OCI-LY7 (cell line): ENCODE data around the gene DAPK1. TPM values are rescaled to one million over a fixed set of nuclear protein-coding genes. Genes with fewer than 3 reads are reported as not detected.

Experiments
- BruUV-seq: library from RNA; stranded (reverse); fragments of 400-500 nt; replicated peaks from 2 replicates; lab custom pipeline; 2021; lab: Mats Ljungman, UMichigan
- CTCF ChIA-PET: fragments of 300-600 bp; sonication (Branson Sonifier 250); formaldehyde crosslinking; loops from one replicate; lab custom pipeline; 2022; ENCODE audit warnings: antibody characterized with exemption; ENCODE audit not compliant: unreplicated experiment; lab: Charles Lee
- POLR2A ChIA-PET: fragments of 300-600 bp; sonication (Branson Sonifier 250); formaldehyde crosslinking; loops from one replicate; lab custom pipeline; 2022; ENCODE audit warnings: antibody characterized with exemption; lab: Charles Lee
- DNase-seq: peaks from one replicate; pipeline ENCODE4 v3.0.0-alpha.2; 2015; ENCODE audit warnings: low spot score
- H2AFZ ChIP-seq: fragments of 200-600 bp; sonication (generic), shearing (Covaris generic); 2 replicates; pipeline ENCODE4 v1.6.1; 2014; ENCODE audit warnings: mild to moderate bottlenecking, antibody characterized with exemption, low read length, moderate library complexity
- H3K27ac ChIP-seq: fragments of 200-600 bp; sonication (generic); 2 replicates; pipeline ENCODE4 v1.5.1; 2014; ENCODE audit warnings: mixed run types, low read depth, mild to moderate bottlenecking, moderate library complexity, low read length, inconsistent platforms; ENCODE audit not compliant: poor library complexity, severe bottlenecking
- H3K36me3 ChIP-seq: fragments of 200-600 bp; sonication (generic); 2 replicates; pipeline ENCODE4 v1.6.1; 2014; ENCODE audit warnings: mild to moderate bottlenecking, antibody characterized with exemption, low read length, moderate library complexity, mixed read lengths; ENCODE audit not compliant: insufficient read depth
- H3K4me1 ChIP-seq: fragments of 200-600 bp; sonication (generic); 2 replicates; pipeline ENCODE4 v1.5.1; 2014; ENCODE audit warnings: mild to moderate bottlenecking, low read length; ENCODE audit not compliant: insufficient read depth, poor library complexity, severe bottlenecking
- H3K4me2 ChIP-seq: fragments of 200-600 bp; sonication (generic); 2 replicates; pipeline ENCODE4 v1.6.1; 2014; ENCODE audit warnings: mild to moderate bottlenecking, low read length
- H3K4me3 ChIP-seq: fragments of 200-600 bp; sonication (generic); 2 replicates; pipeline ENCODE4 v1.5.1; 2014; ENCODE audit warnings: mild to moderate bottlenecking, low read depth, low read length; ENCODE audit not compliant: poor library complexity, severe bottlenecking
- H3K79me2 ChIP-seq: fragments of 200-600 bp; sonication (generic); 2 replicates; pipeline ENCODE4 v1.6.1; 2016; ENCODE audit warnings: low read depth, mild to moderate bottlenecking, low read length, moderate library complexity, mixed read lengths; ENCODE audit not compliant: insufficient read depth
- H3K9me2 ChIP-seq: fragments of 200-600 bp; sonication (generic); 2 replicates; pipeline ENCODE4 v1.6.1; 2016; ENCODE audit warnings: mild to moderate bottlenecking, low read length, mixed read lengths; ENCODE audit not compliant: insufficient read depth
- H3K9me3 ChIP-seq: fragments of 200-600 bp; sonication (generic); 2 replicates; pipeline ENCODE4 v1.6.1; 2014; ENCODE audit warnings: mild to moderate bottlenecking, mixed run types, low read length, mixed read lengths
- H4K20me1 ChIP-seq: fragments of 200-600 bp; sonication (generic); 2 replicates; pipeline ENCODE4 v1.6.1; 2014; ENCODE audit warnings: mild to moderate bottlenecking, antibody characterized with exemption, low read length, moderate library complexity, mixed read lengths; ENCODE audit not compliant: insufficient read depth
- CTCF ChIP-seq: fragments of 200-600 bp; sonication (generic); conservative IDR thresholded peaks from 2 replicates; pipeline ENCODE4 v1.5.1; 2014; ENCODE audit warnings: mild to moderate bottlenecking, antibody characterized with exemption, low read length, moderate library complexity, mixed read lengths
- EZH2phosphoT487 ChIP-seq: fragments of 200-600 bp; sonication (generic); IDR thresholded peaks from 2 replicates; pipeline ENCODE4 v1.6.1; 2018; ENCODE audit warnings: low read depth, borderline replicate concordance, mild to moderate bottlenecking, mixed run types, antibody characterized with exemption, low read length, moderate library complexity, mixed read lengths
- intact Hi-C: fragments of 100-400 bp; cut with micrococcal nuclease; formaldehyde crosslinking; loops from one replicate; pipeline ENCODE4 v1.10.0; 2022; ENCODE audit not compliant: unreplicated experiment
- total RNA-seq, 2 experiments: library from RNA; depleted of rRNA in 1 of 2; stranded (reverse); fragments of >200 nt in 1 of 2; shearing (Covaris generic) in 1 of 2; gene quantifications; 2 replicates each; pipeline ENCODE4 v1.2.3, GENCODE V29; 2014 to 2022

Gene DAPK1
- total RNA-seq, 2 experiments from 2014 or later, result 0.25 to 3.5 TPM

GRCh38 chr9:87567571-87567970 lies 69.9 kb downstream of the DAPK1 start:
- Histone ChIP-seq H3K4me3 (no peak overlapping the region), H3K9me3 (no peaks in the 10 kb centered on the region), H3K27ac (no peak overlapping the region), H2AFZ (no peak overlapping the region), H4K20me1 (no peaks in the 10 kb centered on the region), H3K9me2 (no peaks in the 10 kb centered on the region), H3K79me2 (no peaks in the 10 kb centered on the region), H3K36me3 (no peaks in the 10 kb centered on the region), H3K4me1 (peaks cover 24% of the 10 kb centered on the region), H3K4me2 (no peak overlapping the region)
- no peak for TF ChIP-seq CTCF
- TF ChIP-seq EZH2phosphoT487, result no peak
- ChIA-PET POLR2A (interaction anchor here (4.5 kb wide), 1 partner anchor 10 kb away, joined by 35 read pairs; no protein-coding TSS in a partner anchor), CTCF (no interaction called here)
- DNase-seq, result no peak
- BruUV-seq, result no TSS peak
- intact Hi-C loops, result no loop called here

- no peak overlapping the region for H3K4me3 ChIP-seq
- no peak overlapping the region for H3K27ac ChIP-seq
- DNase-seq, result no peak
- no peaks in the 10 kb centered on the region for H4K20me1 ChIP-seq
- intact Hi-C loops, result no loop called here
- no peaks in the 10 kb centered on the region for H3K9me3 ChIP-seq
- H3K4me2 ChIP-seq, result no peak overlapping the region
- no peaks in the 10 kb centered on the region for H3K79me2 ChIP-seq
- H3K9me2 ChIP-seq, result no peaks in the 10 kb centered on the region
- H3K36me3 ChIP-seq, result no peaks in the 10 kb centered on the region
- no peak overlapping the region for H2AFZ ChIP-seq
- POLR2A ChIA-PET, result interaction anchor here (4.5 kb wide), 1 partner anchor 11 kb away, joined by 35 read pairs; no protein-coding TSS in a partner anchor
- TF ChIP-seq EZH2phosphoT487, result no peak
- no peak for TF ChIP-seq CTCF
- BruUV-seq, result no TSS peak
- CTCF ChIA-PET, result no interaction called here
- H3K4me1 ChIP-seq, result peaks cover 24% of the 10 kb centered on the region
These were observed 70.3 kb downstream of the DAPK1 start for GRCh38 chr9:87567983-87568382.

GRCh38 chr9:87568401-87568800 lies 70.7 kb downstream of the DAPK1 start:
- H3K79me2 ChIP-seq, result no peaks in the 10 kb centered on the region
- ChIA-PET POLR2A (interaction anchor here (1.8 to 4.5 kb wide), 3 partner anchors 8 to 12 kb away, joined by 6 to 35 read pairs (median 11); no protein-coding TSS in a partner anchor), CTCF (interaction anchor here (0.6 kb wide), 1 partner anchor 12 kb away, joined by 3 read pairs; no protein-coding TSS in a partner anchor)
- H3K9me3 ChIP-seq, result no peaks in the 10 kb centered on the region
- BruUV-seq, result no TSS peak
- no peaks in the 10 kb centered on the region for H3K36me3 ChIP-seq
- H3K4me1 ChIP-seq, result peaks cover 24% of the 10 kb centered on the region
- TF ChIP-seq CTCF, result no peak
- no peak for TF ChIP-seq EZH2phosphoT487
- no peaks in the 10 kb centered on the region for H4K20me1 ChIP-seq
- intact Hi-C loops, result no loop called here
- no peaks in the 10 kb centered on the region for H3K9me2 ChIP-seq
- no peak overlapping the region for H2AFZ ChIP-seq
- no peak overlapping the region for H3K27ac ChIP-seq
- no peak for DNase-seq
- H3K4me3 ChIP-seq, result no peak overlapping the region
- H3K4me2 ChIP-seq, result no peak overlapping the region
